B cell (primary cell): Measurements from ENCODE around the gene CYB5RL. TPM values are rescaled to one million over a fixed set of nuclear protein-coding genes. Genes with fewer than 3 reads are reported as not detected.

Experiments
- ATAC-seq: fragments of 200-7000 bp; cut with Tn5 transposase; one replicate; pipeline ENCODE4 v1.10.0; 2021; ENCODE audit warnings: low read depth, mild to moderate bottlenecking, moderate number of reproducible peaks, moderate library complexity
- CTCF ChIA-PET: fragments of 350-600 bp; sonication (Branson Sonifier 250); formaldehyde crosslinking; loops from one replicate; lab custom pipeline; 2021; ENCODE audit warnings: antibody characterized with exemption, inconsistent platforms; lab: Charles Lee
- POLR2A ChIA-PET: fragments of 350-600 bp; sonication (Branson Sonifier 250); formaldehyde crosslinking; loops from one replicate; lab custom pipeline; 2021; ENCODE audit warnings: antibody characterized with exemption; lab: Charles Lee
- DNase-seq: peaks from one replicate; pipeline ENCODE4 v3.0.0; 2013
- H2AFZ ChIP-seq: 2 replicates; pipeline ENCODE4 v1.6.1; 2012; ENCODE audit warnings: mild to moderate bottlenecking, low read depth, low read length; ENCODE audit not compliant: insufficient read depth, poor library complexity, severe bottlenecking
- H3K27ac ChIP-seq, 2 donors: 1 replicate in 1 of 2; 2 replicates in 1 of 2; pipeline ENCODE4 v1.5.1; 2012 to 2013; ENCODE audit warnings: low read length in 2 of 2, mild to moderate bottlenecking in 2 of 2, moderate library complexity in 1 of 2
- H3K27me3 ChIP-seq, 4 experiments: fragments of 200-600 bp in 1 of 4; sonication (generic) in 1 of 4; replicated peaks in 1 of 4; 1 replicate in 2 of 4; 2 replicates in 2 of 4; pipeline versions ENCODE4 v1.6.1 to v1.7.0; 2013 to 2016; ENCODE audit warnings: low read length in 3 of 4, mild to moderate bottlenecking in 2 of 4, mixed read lengths in 1 of 4, moderate library complexity in 1 of 4; ENCODE audit not compliant: insufficient read depth in 4 of 4, control insufficient read depth in 3 of 4; ENCODE audit errors: control extremely low read depth in 1 of 4
- H3K36me3 ChIP-seq, 2 experiments: replicated peaks in 1 of 2; 1 replicate in 1 of 2; 2 replicates in 1 of 2; pipeline versions ENCODE4 v1.6.1 to v1.7.1; 2013; ENCODE audit warnings: low read length in 1 of 2; ENCODE audit not compliant: insufficient read depth in 2 of 2, control insufficient read depth in 1 of 2; ENCODE audit errors: control extremely low read depth in 1 of 2, extremely low read depth in 1 of 2
- H3K4me1 ChIP-seq, 2 donors: fragments of 200-600 bp in 1 of 2; sonication (generic) in 1 of 2; 1 replicate in 1 of 2; 2 replicates in 1 of 2; pipeline versions ENCODE4 v1.5.1 to v1.6.1; 2013 to 2017; ENCODE audit warnings: low read length in 2 of 2; ENCODE audit not compliant: control insufficient read depth in 2 of 2, insufficient read depth in 2 of 2
- H3K4me2 ChIP-seq: replicated peaks from 2 replicates; pipeline ENCODE3; 2012; ENCODE audit warnings: mild to moderate bottlenecking, low read depth, low read length; ENCODE audit not compliant: poor library complexity, severe bottlenecking
- H3K4me3 ChIP-seq, 5 experiments: fragments of 200-600 bp in 1 of 5; sonication (generic) in 1 of 5; 1 replicate in 3 of 5; 2 replicates in 2 of 5; pipeline versions ENCODE4 v1.5.1 to v1.7.0; 2011 to 2016; ENCODE audit warnings: low read length in 4 of 5, mild to moderate bottlenecking in 4 of 5, low read depth in 2 of 5, control low read depth in 1 of 5, moderate library complexity in 1 of 5; ENCODE audit not compliant: insufficient read depth in 1 of 5; ENCODE audit errors: control extremely low read depth in 1 of 5, extremely low read depth in 1 of 5
- H3K79me2 ChIP-seq: fragments of 200-600 bp; sonication (generic); one replicate; pipeline ENCODE4 v1.6.0; 2016; ENCODE audit warnings: low read length; ENCODE audit not compliant: control insufficient read depth, insufficient read depth
- H3K9ac ChIP-seq: fragments of 200-600 bp; sonication (generic); 2 replicates; pipeline ENCODE4 v1.6.1; 2017; ENCODE audit warnings: mild to moderate bottlenecking, low read length, moderate library complexity
- H3K9me3 ChIP-seq, 3 donors: one replicate each; pipeline versions ENCODE4 v1.6.1 to v1.7.1; 2013; ENCODE audit warnings: low read length in 2 of 3; ENCODE audit not compliant: control insufficient read depth in 2 of 3, insufficient read depth in 1 of 3; ENCODE audit errors: control extremely low read depth in 1 of 3
- H4K20me1 ChIP-seq: 2 replicates; pipeline ENCODE4 v1.6.0; 2012; ENCODE audit warnings: mild to moderate bottlenecking, low read length; ENCODE audit not compliant: insufficient read depth, control insufficient read depth, poor library complexity, severe bottlenecking
- H3K27ac Mint-ChIP-seq: one replicate; pipeline ENCODE4 v1.8.0; 2021; ENCODE audit warnings: mixed read lengths
- H3K27me3 Mint-ChIP-seq: one replicate; pipeline ENCODE4 v1.8.0; 2021; ENCODE audit warnings: mixed read lengths
- H3K4me1 Mint-ChIP-seq: one replicate; pipeline ENCODE4 v1.8.0; 2021; ENCODE audit warnings: mixed read lengths
- H3K4me3 Mint-ChIP-seq: one replicate; pipeline ENCODE4 v1.8.0; 2021; ENCODE audit warnings: mixed read lengths
- H3K9me3 Mint-ChIP-seq: one replicate; pipeline ENCODE4 v1.8.0; 2022; ENCODE audit warnings: mixed read lengths; ENCODE audit not compliant: insufficient read depth
- EZH2 ChIP-seq: IDR thresholded peaks from 2 replicates; pipeline ENCODE4 v1.6.1; 2012; ENCODE audit warnings: borderline replicate concordance, low read depth, mild to moderate bottlenecking, moderate library complexity, low read length; ENCODE audit not compliant: insufficient read depth, poor library complexity, severe bottlenecking
- WGBS: methylation state at CpG from one replicate; pipeline ENCODE4 v1.1.5; 2013; ENCODE audit warnings: missing lambda C conversion rate; ENCODE audit not compliant: insufficient coverage; 5-methylcytosine and 5-hydroxymethylcytosine counted together
- intact Hi-C: fragments of 100-400 bp; cut with micrococcal nuclease; formaldehyde crosslinking; loops from one replicate; pipeline ENCODE4 v1.10.0; 2022
- polyA plus RNA-seq: library from polyadenylated mRNA; depleted of rRNA; stranded (reverse); fragments of >200 nt; gene quantifications from 2 replicates; pipeline ENCODE4 v1.2.3, GENCODE V29; 2012
- total RNA-seq, 2 donors: library from RNA; stranded (reverse); fragments of 120-200 nt in 1 of 2; gene quantifications; 1 replicate in 1 of 2; 2 replicates in 1 of 2; pipeline versions ENCODE4 v1.2.3 to v1.2.4, GENCODE V29; 2013 to 2022
- TF ChIP-seq, protein P1 (sequence below): fragments of 200-600 bp; IDR thresholded peaks from one replicate; pipeline ENCODE4 v1.8.0; 2022; ENCODE audit warnings: antibody characterized with exemption, mild to moderate bottlenecking

The CYB5RL gene
- total and polyA plus RNA-seq, 2 donors (not counting 1 experiment from before 2014, with no cell fraction given) = 7.9 to 12.4 TPM

DNA sequence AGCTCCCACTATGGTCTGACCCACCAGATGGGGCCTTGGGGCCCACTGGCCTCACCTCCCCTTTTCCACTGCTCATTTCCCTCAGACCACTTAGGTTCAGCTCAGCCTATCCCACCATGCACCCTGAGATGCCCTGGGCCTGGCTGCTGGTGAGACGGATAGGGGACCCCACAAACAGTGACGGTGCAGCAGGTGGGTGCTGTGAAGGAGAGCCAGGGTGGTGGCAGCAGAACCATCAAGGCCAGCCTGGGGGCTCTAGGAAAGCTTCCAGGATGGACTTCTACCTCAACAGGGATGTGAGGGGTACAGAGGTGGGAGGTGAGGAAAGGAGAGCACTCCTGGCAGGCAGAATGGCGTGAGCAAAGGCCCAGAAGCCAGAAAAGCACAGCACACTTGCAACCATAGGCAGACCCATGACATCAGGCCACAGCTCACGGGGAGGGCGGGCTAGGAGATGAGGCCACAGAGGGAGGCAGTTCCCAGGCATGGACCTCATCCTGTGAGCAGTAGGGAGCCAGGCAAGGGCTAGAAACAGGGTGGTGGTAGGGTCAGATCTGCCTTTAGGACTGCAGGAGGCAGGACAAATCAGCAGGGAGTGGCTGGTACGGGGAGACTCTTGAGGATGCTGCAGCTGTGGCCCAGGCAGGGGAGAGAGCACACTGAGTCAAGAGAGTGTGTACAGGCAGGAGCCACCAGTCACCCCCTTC is 23.1 kb downstream of the CYB5RL start:
- Mint-ChIP-seq H3K4me3 (no peak overlapping the region), H3K4me1 (no peaks in the 10 kb centered on the region), H3K27me3 (no peaks in the 10 kb centered on the region), H3K9me3 (no peaks in the 10 kb centered on the region), H3K27ac (no peak overlapping the region)
- Histone ChIP-seq H3K4me2 (no peak overlapping the region), H3K9me3 (no peaks in the 10 kb centered on the region), H3K27me3 (no peaks in the 10 kb centered on the region), H2AFZ (no peak overlapping the region), H3K36me3 (peaks cover 3 to 24% of the 10 kb centered on the region in 2 experiments), H4K20me1 (no peaks in the 10 kb centered on the region), H3K4me3 (no peak overlapping the region), H3K4me1 (no peaks in the 10 kb centered on the region), H3K27ac (no peak overlapping the region), H3K79me2 (no peaks in the 10 kb centered on the region), H3K9ac (no peak overlapping the region)
- CTCF ChIA-PET = no interaction called here
- TF ChIP-seq, protein P1, sequence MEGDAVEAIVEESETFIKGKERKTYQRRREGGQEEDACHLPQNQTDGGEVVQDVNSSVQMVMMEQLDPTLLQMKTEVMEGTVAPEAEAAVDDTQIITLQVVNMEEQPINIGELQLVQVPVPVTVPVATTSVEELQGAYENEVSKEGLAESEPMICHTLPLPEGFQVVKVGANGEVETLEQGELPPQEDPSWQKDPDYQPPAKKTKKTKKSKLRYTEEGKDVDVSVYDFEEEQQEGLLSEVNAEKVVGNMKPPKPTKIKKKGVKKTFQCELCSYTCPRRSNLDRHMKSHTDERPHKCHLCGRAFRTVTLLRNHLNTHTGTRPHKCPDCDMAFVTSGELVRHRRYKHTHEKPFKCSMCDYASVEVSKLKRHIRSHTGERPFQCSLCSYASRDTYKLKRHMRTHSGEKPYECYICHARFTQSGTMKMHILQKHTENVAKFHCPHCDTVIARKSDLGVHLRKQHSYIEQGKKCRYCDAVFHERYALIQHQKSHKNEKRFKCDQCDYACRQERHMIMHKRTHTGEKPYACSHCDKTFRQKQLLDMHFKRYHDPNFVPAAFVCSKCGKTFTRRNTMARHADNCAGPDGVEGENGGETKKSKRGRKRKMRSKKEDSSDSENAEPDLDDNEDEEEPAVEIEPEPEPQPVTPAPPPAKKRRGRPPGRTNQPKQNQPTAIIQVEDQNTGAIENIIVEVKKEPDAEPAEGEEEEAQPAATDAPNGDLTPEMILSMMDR = no peak
- ATAC-seq = no peak
- 100% methylated on average over 6 of the region's 6 CpGs for WGBS
- POLR2A ChIA-PET = no interaction called here
- intact Hi-C loops = no loop called here
- no peak for DNase-seq

DNA sequence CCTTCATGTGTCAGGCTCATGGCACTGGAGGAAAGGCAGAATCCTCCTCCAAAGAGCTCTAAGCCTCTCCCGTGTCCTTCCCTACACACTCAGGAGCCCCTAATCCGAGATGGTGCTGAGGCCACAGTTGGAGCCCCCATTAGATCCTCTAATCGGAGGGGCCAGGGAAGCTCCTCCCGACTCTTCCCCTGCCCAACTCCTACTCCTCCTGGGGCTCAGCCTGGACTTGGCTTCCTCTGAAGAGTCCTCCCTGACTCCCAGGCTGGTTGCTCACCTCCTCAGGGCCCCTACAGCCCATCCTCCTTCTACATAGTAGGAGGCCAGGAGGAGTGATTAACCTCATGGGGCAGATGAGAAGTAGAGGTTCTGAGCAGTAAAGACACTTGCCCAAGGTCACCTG is 25.7 kb downstream of the CYB5RL start:
- ATAC-seq = no peak
- H3K27ac Mint-ChIP-seq = no peak overlapping the region
- Histone ChIP-seq H4K20me1 (no peaks in the 10 kb centered on the region), H3K27ac (no peak overlapping the region), H3K4me3 (no peak overlapping the region), H3K27me3 (no peaks in the 10 kb centered on the region), H2AFZ (no peak overlapping the region), H3K9ac (no peak overlapping the region), H3K9me3 (no peaks in the 10 kb centered on the region), H3K79me2 (no peaks in the 10 kb centered on the region), H3K4me2 (no peak overlapping the region), H3K4me1 (no peaks in the 10 kb centered on the region), H3K36me3 (peaks cover 3 to 21% of the 10 kb centered on the region in 2 experiments)
- WGBS = 94% methylated on average over 3 of the region's 4 CpGs
- no peak for DNase-seq
- H3K4me1 Mint-ChIP-seq = no peaks in the 10 kb centered on the region
- TF ChIP-seq, protein P1 = no peak
- TF ChIP-seq EZH2 = no peak
- H3K9me3 Mint-ChIP-seq = no peaks in the 10 kb centered on the region
- H3K27me3 Mint-ChIP-seq = no peaks in the 10 kb centered on the region
- ChIA-PET CTCF (interaction anchor here (1.9 kb wide), 1 partner anchor 9 kb away, joined by 7 read pairs; no protein-coding TSS in a partner anchor), POLR2A (no interaction called here)
- H3K4me3 Mint-ChIP-seq = no peak overlapping the region
- intact Hi-C loops = no loop called here
